ENCODE data around the gene FSHR. TPM values are rescaled to one million over a fixed set of nuclear protein-coding genes. Genes with fewer than 3 reads are reported as not detected.

FSHR gene
- total RNA-seq, 6 donors from 2014 or later, result not detected

DNA sequence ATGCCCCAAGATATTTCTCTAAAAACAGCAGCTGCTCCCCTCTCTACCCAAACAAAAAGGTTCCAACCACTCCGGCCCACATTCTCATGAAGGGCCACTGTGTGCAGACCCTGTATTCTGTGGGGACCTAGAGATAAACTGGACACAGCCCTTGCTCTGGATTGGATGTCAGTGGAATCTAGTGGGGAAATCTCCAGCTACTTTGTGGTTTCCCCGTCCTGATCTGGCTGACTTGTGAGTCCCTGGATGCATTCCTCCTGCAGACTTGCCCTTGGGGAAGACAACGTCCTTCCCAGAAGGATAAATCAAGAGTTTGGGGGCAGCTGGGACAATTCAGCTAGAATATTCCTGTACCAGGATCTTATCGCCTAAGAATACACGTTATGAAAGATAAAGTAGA, 151.1 kb downstream of the FSHR start:
- Histone ChIP-seq H3K36me3 (no peaks in the 10 kb centered on the region), H3K4me1 (peaks cover 0 to 11% (median 0%) of the 10 kb centered on the region in 4 donors), H3K9me3 (no peaks in the 10 kb centered on the region), H3K4me3 (no peak overlapping the region), H3K27ac (no peak overlapping the region), H3K27me3 (no peaks in the 10 kb centered on the region)
- TF ChIP-seq POLR2AphosphoS5 (IDR thresholded peaks at IDR 0.05) (no peak), POLR2A (IDR thresholded peaks at IDR 0.05) (no peak), EP300 (IDR thresholded peaks at IDR 0.05) (no peak)
- WGBS, 2 donors, result 48 to 56% methylated on average over 4 to 5 of the region's 5 CpGs
- peak in 1 of 2 donors; percentile 9 for ATAC-seq (ENCODE audit: low FRiP score in 2 of 2)
- no peak for DNase-seq

DNA sequence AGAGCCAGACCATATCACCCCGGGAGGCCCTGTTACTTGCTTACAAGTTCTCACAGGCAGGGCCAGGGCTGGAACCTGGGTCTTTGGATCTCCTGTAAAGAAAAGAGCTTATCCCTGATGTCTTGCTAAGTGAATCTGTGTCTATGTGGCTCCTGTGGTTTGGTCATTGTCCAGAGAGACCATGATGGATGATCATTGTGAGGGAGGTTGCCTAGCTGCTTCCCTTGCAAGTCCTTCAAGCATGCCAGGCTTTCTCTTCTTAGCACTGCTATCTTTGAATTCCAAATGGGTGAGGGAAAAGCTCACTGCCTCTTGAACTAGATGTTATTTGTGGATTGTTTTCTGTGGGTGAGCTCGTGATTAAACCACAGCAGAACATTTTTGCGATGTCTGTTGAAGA, 151.6 kb downstream of the FSHR start:
- Histone ChIP-seq H3K4me1 (peaks cover 0 to 11% (median 0%) of the 10 kb centered on the region in 4 donors), H3K4me3 (no peak overlapping the region), H3K36me3 (no peaks in the 10 kb centered on the region), H3K27ac (no peak overlapping the region), H3K9me3 (no peaks in the 10 kb centered on the region), H3K27me3 (no peaks in the 10 kb centered on the region)
- no peak for DNase-seq
- TF ChIP-seq, protein P1, sequence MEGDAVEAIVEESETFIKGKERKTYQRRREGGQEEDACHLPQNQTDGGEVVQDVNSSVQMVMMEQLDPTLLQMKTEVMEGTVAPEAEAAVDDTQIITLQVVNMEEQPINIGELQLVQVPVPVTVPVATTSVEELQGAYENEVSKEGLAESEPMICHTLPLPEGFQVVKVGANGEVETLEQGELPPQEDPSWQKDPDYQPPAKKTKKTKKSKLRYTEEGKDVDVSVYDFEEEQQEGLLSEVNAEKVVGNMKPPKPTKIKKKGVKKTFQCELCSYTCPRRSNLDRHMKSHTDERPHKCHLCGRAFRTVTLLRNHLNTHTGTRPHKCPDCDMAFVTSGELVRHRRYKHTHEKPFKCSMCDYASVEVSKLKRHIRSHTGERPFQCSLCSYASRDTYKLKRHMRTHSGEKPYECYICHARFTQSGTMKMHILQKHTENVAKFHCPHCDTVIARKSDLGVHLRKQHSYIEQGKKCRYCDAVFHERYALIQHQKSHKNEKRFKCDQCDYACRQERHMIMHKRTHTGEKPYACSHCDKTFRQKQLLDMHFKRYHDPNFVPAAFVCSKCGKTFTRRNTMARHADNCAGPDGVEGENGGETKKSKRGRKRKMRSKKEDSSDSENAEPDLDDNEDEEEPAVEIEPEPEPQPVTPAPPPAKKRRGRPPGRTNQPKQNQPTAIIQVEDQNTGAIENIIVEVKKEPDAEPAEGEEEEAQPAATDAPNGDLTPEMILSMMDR (IDR thresholded peaks at IDR 0.05), result no peak
- TF ChIP-seq POLR2AphosphoS5 (IDR thresholded peaks at IDR 0.05) (no peak), EP300 (IDR thresholded peaks at IDR 0.05) (no peak), POLR2A (IDR thresholded peaks at IDR 0.05) (no peak)
- 34 to 52% methylated on average over 3 of the region's 3 CpGs for WGBS, 2 donors
- ATAC-seq (ENCODE audit: low FRiP score in 2 of 2), result peak in 1 of 2 donors; percentile 54

DNA sequence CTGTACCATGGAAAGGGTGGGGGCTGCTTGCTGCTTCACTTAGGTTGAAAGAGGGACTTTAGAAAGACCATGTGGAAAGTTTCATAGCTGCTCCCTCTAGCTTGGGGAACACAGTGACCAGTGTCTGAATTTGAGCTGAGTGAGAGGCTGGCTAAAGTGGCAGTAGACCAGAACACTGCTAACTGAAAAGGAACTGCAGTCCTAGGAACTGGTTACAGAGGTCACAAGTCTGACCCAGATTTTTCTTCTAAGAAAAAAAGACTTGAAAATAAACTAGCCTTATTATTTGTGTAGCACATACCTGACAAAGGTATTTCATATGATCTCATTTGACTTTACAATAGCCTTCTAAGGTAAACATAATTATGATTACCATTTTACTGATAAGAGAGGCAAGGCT, 153.6 kb downstream of the FSHR start:
- H3K9me3 ChIP-seq, result no peaks in the 10 kb centered on the region
- TF ChIP-seq POLR2AphosphoS5 (IDR thresholded peaks at IDR 0.05) (no peak), EP300 (IDR thresholded peaks at IDR 0.05) (no peak), POLR2A (IDR thresholded peaks at IDR 0.05) (no peak)
- TF ChIP-seq, protein P1 (IDR thresholded peaks at IDR 0.05), result no peak
- H3K4me1 ChIP-seq, result peaks cover 0 to 11% (median 0%) of the 10 kb centered on the region in 4 donors
- H3K27ac ChIP-seq, result no peak overlapping the region
- DNase-seq, result no peak
- H3K36me3 ChIP-seq, result no peaks in the 10 kb centered on the region
- H3K27me3 ChIP-seq, result no peaks in the 10 kb centered on the region
- H3K4me3 ChIP-seq, result no peak overlapping the region
- peak in 1 of 2 donors; percentile 65 for ATAC-seq (ENCODE audit: low FRiP score in 2 of 2)

DNA sequence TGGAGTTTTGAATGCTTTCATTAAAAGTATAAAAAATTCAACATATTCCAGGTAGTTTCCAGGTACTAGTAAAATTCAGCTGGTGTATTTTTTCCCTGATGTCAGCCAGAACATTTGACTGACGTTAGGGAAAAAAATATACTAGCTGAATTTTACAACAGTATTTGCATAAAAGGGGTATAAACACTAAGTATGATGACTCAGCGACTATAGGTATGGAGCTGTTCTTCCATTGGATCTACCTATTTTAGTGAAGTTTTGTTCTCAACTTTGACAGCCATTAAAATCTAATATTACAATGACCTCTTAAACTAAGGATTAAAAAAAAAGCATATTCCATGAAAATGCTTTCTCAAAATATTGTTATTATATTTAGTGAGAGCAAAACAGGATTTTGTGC, 155.9 kb downstream of the FSHR start:
- no peaks in the 10 kb centered on the region for H3K27me3 ChIP-seq
- DNase-seq (no peak), ATAC-seq (ENCODE audit: low FRiP score in 2 of 2) (no peak)
- 59 to 78% methylated on average over 2 of the region's 2 CpGs for WGBS, 2 donors
- no peak overlapping the region for H3K4me3 ChIP-seq
- H3K27ac ChIP-seq, result no peak overlapping the region
- no peaks in the 10 kb centered on the region for H3K36me3 ChIP-seq
- TF ChIP-seq POLR2A (IDR thresholded peaks at IDR 0.05), result no peak
- TF ChIP-seq, protein P1 (IDR thresholded peaks at IDR 0.05), result no peak
- no peak for TF ChIP-seq POLR2AphosphoS5 (IDR thresholded peaks at IDR 0.05)
- peaks cover 0 to 11% (median 0%) of the 10 kb centered on the region in 4 donors for H3K4me1 ChIP-seq
- no peaks in the 10 kb centered on the region for H3K9me3 ChIP-seq

DNA sequence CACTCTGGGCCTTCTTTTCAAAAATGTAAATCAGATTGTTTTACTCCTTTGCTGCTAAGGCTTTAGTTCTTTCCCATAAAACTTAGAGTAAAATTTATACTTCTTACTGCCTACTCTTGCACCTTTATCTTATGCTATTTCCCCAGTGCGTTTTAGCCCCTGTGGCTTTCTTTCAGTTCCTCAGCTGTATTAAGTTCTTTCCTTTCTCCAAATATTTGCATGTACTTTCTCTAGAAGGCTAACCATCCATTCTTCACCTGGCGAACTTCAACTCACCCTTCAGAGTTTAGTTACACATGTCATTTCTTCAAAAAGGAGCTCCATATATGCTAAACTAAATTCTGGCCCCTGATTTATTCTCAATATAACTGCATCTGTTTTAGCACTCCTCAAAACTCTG, 160.7 kb downstream of the FSHR start:
- no peaks in the 10 kb centered on the region for H3K36me3 ChIP-seq
- no peak for DNase-seq
- no peaks in the 10 kb centered on the region for H3K27me3 ChIP-seq
- no peak overlapping the region for H3K4me3 ChIP-seq
- TF ChIP-seq POLR2A (IDR thresholded peaks at IDR 0.05) (no peak), POLR2AphosphoS5 (IDR thresholded peaks at IDR 0.05) (no peak), EP300 (IDR thresholded peaks at IDR 0.05) (no peak)
- TF ChIP-seq, protein P1 (IDR thresholded peaks at IDR 0.05), result no peak
- ATAC-seq (ENCODE audit: low FRiP score in 2 of 2), result no peak
- WGBS, 2 donors, result 80 to 86% methylated on average over 2 of the region's 2 CpGs
- H3K4me1 ChIP-seq, result no peaks in the 10 kb centered on the region
- H3K27ac ChIP-seq, result no peak overlapping the region
- H3K9me3 ChIP-seq, result no peaks in the 10 kb centered on the region

All from upper lobe of left lung (tissue), 6 donors.